Pancreas (tissue), 10 donors: ENCODE data around the gene LGALS4. TPM values are rescaled to one million over a fixed set of nuclear protein-coding genes. Genes with fewer than 3 reads are reported as not detected.
"Not testable (repeated sequence)": the region's sequence is repeated elsewhere in the genome, so short reads cannot be mapped to it uniquely, and the experiment has no call there.

Source experiments
- ATAC-seq, 4 donors: fragments of 200-7000 bp; cut with Tn5 transposase; one replicate each; pipeline versions ENCODE4 v1.8.0 to v1.9.1; 2020; ENCODE audit warnings: mild to moderate bottlenecking in 4 of 4, moderate library complexity in 4 of 4
- DNase-seq, 6 donors: peaks; one replicate each; pipeline ENCODE4 v3.0.0-alpha.2; 2020
- FAIRE-seq: peaks from 2 replicates; lab custom pipeline; 2012; peaks lifted over from hg19 to GRCh38; lab: Jason Lieb, UNC
- H3K27ac ChIP-seq, 4 donors: fragments of 200-600 bp; sonication (generic); 1 replicate in 3 of 4; 2 replicates in 1 of 4; pipeline versions ENCODE4 v1.5.0 to v1.8.0; 2020
- H3K27me3 ChIP-seq, 4 donors: fragments of 200-600 bp; one replicate each; pipeline ENCODE4 v1.8.0; 2021
- H3K36me3 ChIP-seq, 3 donors: fragments of 200-600 bp; sonication (generic) in 1 of 3; one replicate each; pipeline versions ENCODE4 v1.5.0 to v1.8.0; 2020 to 2021
- H3K4me1 ChIP-seq, 3 donors: fragments of 200-600 bp; one replicate each; pipeline ENCODE4 v1.8.0; 2021
- H3K4me3 ChIP-seq, 4 donors: fragments of 200-600 bp; sonication (generic) in 2 of 4; one replicate each; pipeline versions ENCODE4 v1.5.0 to v1.8.0; 2020 to 2021
- H3K9me3 ChIP-seq, 4 donors: fragments of 200-600 bp; one replicate each; pipeline ENCODE4 v1.8.0; 2021
- CTCF ChIP-seq, 4 donors: fragments of 200-600 bp; sonication (generic) in 3 of 4; IDR thresholded peaks; one replicate each; pipeline versions ENCODE4 v1.5.0 to v1.8.0; 2021; ENCODE audit warnings: antibody characterized with exemption in 4 of 4
- WGBS, 2 donors: extraction: QIAGEN DNeasy Blood & Tissue Kit; methylation state at CpG; one replicate each; pipeline ENCODE4 v1.1.7; 2013; 5-methylcytosine and 5-hydroxymethylcytosine counted together
- intact Hi-C, 3 donors: fragments of 100-400 bp; cut with DNase I; formaldehyde crosslinking; loops; one replicate each; pipeline versions ENCODE4 v1.11.1 to v1.14.2; 2022
- polyA plus RNA-seq, 2 donors: library from polyadenylated mRNA; stranded (reverse); fragments of 200-250 nt; gene quantifications; one replicate each; pipeline ENCODE4 v1.2.3, GENCODE V29; 2013
- total RNA-seq, 6 donors: library from RNA; stranded (reverse); fragmentation: NEBNext Ultra II Directional in 4 of 6; extraction: Animal tissue kit (Norgen Biotek cat#: 25700) in 4 of 6; gene quantifications; one replicate each; pipeline versions ENCODE4 v1.2.1 to v1.2.4, GENCODE V29; 2021 to 2023
- donor health status: healthy with polysubstance abuse.
- donor health status: DM: no; HTN: no; CAD: no; lungs with moderate emphysema.
- donor health status: DM: no; HTN: no; CAD: no.
- donor health status: control.
- donor health status: control.
- donor health status: Bipolar disorder and iron deficiency.
- donor health status: DM: yes; HTN: yes; CAD: no.
- donor health status: DM: no; HTN: no; CAD: no.
- donor health status: DM: no; HTN: no; CAD: no.
- donor health status: DM: yes; HTN: yes; CAD: no.

LGALS4 gene
- total and polyA plus RNA-seq, 8 donors = 14.2 to 135 (median 73.8) TPM

- intact Hi-C loops = no loop called here
- H3K4me1 ChIP-seq = peaks cover 0 to 6% (median 4%) of the 10 kb centered on the region in 3 donors
- no peaks in the 10 kb centered on the region for H3K27me3 ChIP-seq
- DNase-seq = peak in 1 of 6 donors; percentile 23
- no peak for FAIRE-seq
- no peak overlapping the region for H3K4me3 ChIP-seq
- no peaks in the 10 kb centered on the region for H3K9me3 ChIP-seq
- peak in 3 of 4 donors; percentile 54 to 77 (median 63) for ATAC-seq
- no peak overlapping the region for H3K27ac ChIP-seq
- WGBS, 2 donors = 66 to 76% methylated on average over 13 of the region's 13 CpGs
- no peak for TF ChIP-seq CTCF (IDR thresholded peaks at IDR 0.05)
- peaks cover 0 to 29% (median 9%) of the 10 kb centered on the region in 3 donors for H3K36me3 ChIP-seq
Measured at GRCh38 chr19:38819231-38819920, 6.6 kb upstream of the LGALS4 start.

GRCh38 chr19:38817081-38817480, 4.3 kb upstream of the LGALS4 start:
- Histone ChIP-seq H3K27me3 (no peaks in the 10 kb centered on the region), H3K36me3 (peaks cover 0 to 22% (median 9%) of the 10 kb centered on the region in 3 donors), H3K27ac (no peak overlapping the region), H3K4me1 (peaks cover 6 to 14% (median 9%) of the 10 kb centered on the region in 3 donors), H3K9me3 (no peaks in the 10 kb centered on the region), H3K4me3 (no peak overlapping the region)
- DNase-seq = no peak
- 94 to 97% methylated on average over 15 of the region's 15 CpGs for WGBS, 2 donors
- ATAC-seq = no peak
- intact Hi-C loops = no loop called here
- no peak for FAIRE-seq
- TF ChIP-seq CTCF (IDR thresholded peaks at IDR 0.05) = no peak

DNA sequence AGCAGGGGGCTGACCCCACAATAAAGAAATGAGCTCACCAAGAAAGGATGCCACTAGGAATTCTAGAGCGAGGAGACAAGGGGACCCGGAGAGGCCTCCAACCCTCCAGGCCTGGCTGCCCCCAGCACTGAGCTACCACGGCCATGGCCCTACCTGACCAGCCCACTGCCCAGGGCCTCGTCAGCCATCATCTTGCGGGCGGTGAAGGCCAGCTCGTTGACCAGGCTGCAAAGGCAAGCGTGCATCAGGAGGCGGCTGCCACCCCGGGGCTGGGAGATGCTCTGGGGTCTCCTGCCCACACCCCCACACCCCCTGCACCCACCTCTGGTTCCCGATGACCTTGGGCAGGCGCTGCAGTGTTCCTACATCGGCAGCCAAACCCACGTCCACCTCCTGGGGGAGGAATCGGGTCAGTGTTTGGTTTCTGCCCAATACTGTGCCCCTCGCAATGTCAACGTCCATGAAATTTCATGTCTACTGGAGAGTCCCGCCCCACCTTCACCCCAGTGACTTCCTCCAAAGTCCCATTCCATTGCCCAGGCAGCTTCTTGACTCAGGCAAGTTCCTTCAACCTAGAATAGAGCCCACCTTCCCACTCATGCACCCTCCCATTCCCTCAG, 3.5 kb upstream of the LGALS4 start:
- Histone ChIP-seq H3K36me3 (peaks cover 0 to 22% (median 9%) of the 10 kb centered on the region in 3 donors), H3K4me1 (peaks cover 6 to 14% (median 9%) of the 10 kb centered on the region in 3 donors), H3K4me3 (no peak overlapping the region), H3K27me3 (no peaks in the 10 kb centered on the region), H3K9me3 (no peaks in the 10 kb centered on the region), H3K27ac (no peak overlapping the region)
- ATAC-seq = no peak
- TF ChIP-seq CTCF (IDR thresholded peaks at IDR 0.05) = no peak
- no peak for DNase-seq
- FAIRE-seq = no peak
- intact Hi-C loops = no loop called here
- WGBS, 2 donors = 92 to 93% methylated on average over 17 to 18 of the region's 18 CpGs

- intact Hi-C loops = no loop called here
- no peak for FAIRE-seq
- no peak for DNase-seq
- peaks cover 0 to 22% (median 9%) of the 10 kb centered on the region in 3 donors for H3K36me3 ChIP-seq
- no peaks in the 10 kb centered on the region for H3K27me3 ChIP-seq
- H3K27ac ChIP-seq = no peak overlapping the region
- TF ChIP-seq CTCF (IDR thresholded peaks at IDR 0.05) = no peak
- ATAC-seq = no peak
- H3K9me3 ChIP-seq = no peaks in the 10 kb centered on the region
- peaks cover 6 to 14% (median 9%) of the 10 kb centered on the region in 3 donors for H3K4me1 ChIP-seq
- 92 to 94% methylated on average over 31 to 34 of the region's 34 CpGs for whole genome bisulfite sequencing, 2 donors
- no peak overlapping the region for H3K4me3 ChIP-seq
Measured at GRCh38 chr19:38815059-38816001, 2.6 kb upstream of the LGALS4 start.

DNA sequence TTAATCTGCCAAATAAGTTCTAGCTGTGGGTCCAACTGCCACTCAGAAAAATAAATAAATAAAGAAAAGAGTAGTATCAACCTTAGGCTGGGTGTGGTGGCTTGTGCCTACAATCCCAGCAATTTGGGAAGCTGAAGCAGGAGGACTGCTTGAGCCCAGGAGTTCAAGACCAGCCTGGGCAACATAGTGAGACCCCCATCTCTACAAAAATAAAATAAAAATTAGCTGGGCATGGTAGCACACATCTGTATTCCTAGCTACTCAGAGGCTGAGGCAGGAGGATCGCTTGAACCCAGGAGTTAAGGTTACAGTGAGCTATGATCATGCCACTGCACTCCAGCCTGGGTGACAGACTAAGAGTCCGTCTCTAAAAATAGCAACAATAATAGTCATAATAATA, 1.2 kb upstream of the LGALS4 start:
- 72 to 86% methylated on average over 2 of the region's 2 CpGs for WGBS, 2 donors
- FAIRE-seq, H3K27ac ChIP-seq, H3K9me3 ChIP-seq, H3K4me3 ChIP-seq, H3K27me3 ChIP-seq, intact Hi-C loops, DNase-seq, H3K4me1 ChIP-seq: not testable (repeated sequence)
- peaks cover 0 to 22% (median 9%) of the 10 kb centered on the region in 3 donors for H3K36me3 ChIP-seq
- ATAC-seq = peak in 3 of 4 donors; percentile 1 to 18 (median 4)
